ENCODE data around the gene TMEM139. TPM values are rescaled to one million over a fixed set of nuclear protein-coding genes. Genes with fewer than 3 reads are reported as not detected.

Gene TMEM139
- polyA plus RNA-seq, 1 of the 3 experiments (the other 2 are of a cell fraction) = 0.05 TPM

DNA sequence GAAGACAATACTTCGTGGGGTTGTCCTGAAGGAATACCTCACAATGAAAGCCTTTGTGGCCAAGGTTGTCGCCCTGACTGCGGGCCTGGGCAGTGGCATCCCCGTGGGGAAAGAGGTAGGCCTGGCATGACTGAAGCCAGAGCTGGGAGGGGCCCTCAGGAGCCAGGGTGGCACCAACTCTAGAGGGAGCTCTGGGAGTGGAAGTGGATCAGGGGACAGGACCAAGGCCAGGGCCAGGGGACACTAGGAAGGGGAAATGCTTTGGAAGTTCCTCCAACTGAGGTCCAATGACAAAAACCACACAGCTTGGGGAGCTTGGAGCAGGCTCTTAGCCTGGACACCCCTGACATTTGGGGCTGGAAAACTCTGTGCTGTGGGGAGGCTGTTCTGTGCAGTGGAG, 37.0 kb downstream of the TMEM139 start:
- H3K79me2 ChIP-seq (ENCODE audit: insufficient read depth) = no peaks in the 10 kb centered on the region
- no peak for DNase-seq

DNA sequence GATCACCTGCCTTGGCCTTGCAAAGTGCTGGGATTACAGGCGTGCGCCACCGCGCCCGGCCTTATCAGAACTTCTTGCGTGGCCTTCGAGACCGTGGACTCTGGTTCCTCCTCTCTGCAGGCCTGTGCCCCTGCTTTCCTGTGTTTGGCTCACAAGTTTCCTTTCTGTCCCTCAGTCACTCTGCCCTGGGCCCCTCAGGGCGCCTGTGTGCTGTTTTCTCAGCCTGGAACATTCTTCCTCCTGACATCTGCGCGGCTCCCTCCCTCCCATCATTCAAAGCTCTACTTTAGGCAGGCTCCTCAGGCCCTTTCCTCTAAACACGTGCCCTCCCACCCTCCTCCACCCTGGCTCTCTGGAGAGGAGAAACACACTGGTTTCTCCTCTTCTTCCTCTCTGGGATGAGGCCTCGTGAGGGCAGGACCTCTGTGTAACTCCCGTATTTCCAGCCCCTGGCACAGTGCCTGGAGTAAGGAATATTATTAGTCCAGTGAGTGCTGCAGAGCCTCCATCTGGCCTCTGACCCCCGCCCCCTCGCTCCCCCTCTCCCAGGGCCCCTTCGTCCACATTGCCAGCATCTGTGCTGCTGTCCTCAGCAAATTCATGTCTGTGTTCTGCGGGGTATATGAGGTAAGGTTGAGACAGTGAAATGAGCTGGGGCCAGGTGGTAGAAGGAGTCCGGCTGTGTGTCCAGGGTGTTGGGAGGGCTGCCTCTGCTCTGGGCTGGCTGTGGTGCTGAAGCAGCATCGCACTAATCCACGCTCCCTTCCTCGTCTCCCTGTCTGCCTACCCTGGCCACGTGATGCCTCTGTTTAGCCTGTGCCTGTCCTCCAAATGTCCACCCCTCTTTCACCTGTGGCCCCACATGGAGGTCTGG, 38.2 kb downstream of the TMEM139 start:
- H3K9ac ChIP-seq = no peak overlapping the region
- no peak overlapping the region for H2AFZ ChIP-seq (ENCODE audit: low read depth)
- H3K9me2 ChIP-seq = no peaks in the 10 kb centered on the region
- no peak overlapping the region for H3K4me2 ChIP-seq
- no peaks in the 10 kb centered on the region for H3F3A ChIP-seq (replicated peaks; ENCODE audit: insufficient read depth)
- H4K20me1 ChIP-seq (ENCODE audit: insufficient read depth) = no peaks in the 10 kb centered on the region
- CTCF ChIA-PET = interaction anchor here (0.7 to 1.4 kb wide), 4 partner anchors 24 to 83 kb away, joined by 3 to 4 read pairs (median 3); partner anchors contain the start of gene CASP2
- no peaks in the 10 kb centered on the region for H3K36me3 ChIP-seq (replicated peaks in 1 of 2; ENCODE audit: control insufficient read depth in 1 of 2, insufficient read depth in 2 of 2, low read length in 1 of 2)
- no peak overlapping the region for H3K27ac ChIP-seq (ENCODE audit: low read depth in 2 of 2, low read length in 1 of 2)
- peak; percentile 41 for DNase-seq
- no peak overlapping the region for H3K4me3 ChIP-seq (ENCODE audit: low read depth in 2 of 2, low read length in 1 of 2)
- H3K9me3 ChIP-seq = no peaks in the 10 kb centered on the region
- POLR2A ChIA-PET = no interaction called here
- no peaks in the 10 kb centered on the region for H3K27me3 ChIP-seq (ENCODE audit: insufficient read depth)
- peaks cover 0 to 2% of the 10 kb centered on the region in 2 experiments; a peak in 1 of 4 replicates for H3K4me1 ChIP-seq (ENCODE audit: control insufficient read depth in 1 of 2, insufficient read depth in 2 of 2, low read depth in 1 of 2, low read length in 1 of 2)
- WGBS (ENCODE audit: low lambda C conversion rate) = 85% methylated on average over 23 of the region's 23 CpGs
- H3K79me2 ChIP-seq (ENCODE audit: insufficient read depth) = no peaks in the 10 kb centered on the region
- TF ChIP-seq JUND (IDR thresholded peaks at IDR 0.05) (no peak), FOXM1 (IDR thresholded peaks at IDR 0.05; ENCODE audit: low read depth) (no peak), MXI1 (IDR thresholded peaks at IDR 0.05; ENCODE audit: low read depth, low read length) (no peak), RFX5 (IDR thresholded peaks at IDR 0.05; ENCODE audit: low read length) (no peak), EZH2phosphoT487 (IDR thresholded peaks at IDR 0.05; ENCODE audit: borderline replicate concordance, low read depth) (no peak), CHD2 (IDR thresholded peaks at IDR 0.05; ENCODE audit: low read length, partially characterized antibody) (no peak), ELF1 (IDR thresholded peaks at IDR 0.05) (no peak), TCF12 (IDR thresholded peaks at IDR 0.05) (no peak), GATA2 (CRISPR knock-in tag; IDR thresholded peaks at IDR 0.05) (no peak), FOSL2 (IDR thresholded peaks at IDR 0.05; ENCODE audit: borderline replicate concordance, low read depth) (no peak), POLR2AphosphoS5 (IDR thresholded peaks at IDR 0.05; ENCODE audit: low read depth, low read length) (no peak), RCOR1 (IDR thresholded peaks at IDR 0.05; ENCODE audit: low read length) (no peak)
- TF ChIP-seq, protein P1, sequence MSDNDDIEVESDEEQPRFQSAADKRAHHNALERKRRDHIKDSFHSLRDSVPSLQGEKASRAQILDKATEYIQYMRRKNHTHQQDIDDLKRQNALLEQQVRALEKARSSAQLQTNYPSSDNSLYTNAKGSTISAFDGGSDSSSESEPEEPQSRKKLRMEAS (IDR thresholded peaks at IDR 0.05; ENCODE audit: low read depth) = no peak
- TF ChIP-seq, protein P2, sequence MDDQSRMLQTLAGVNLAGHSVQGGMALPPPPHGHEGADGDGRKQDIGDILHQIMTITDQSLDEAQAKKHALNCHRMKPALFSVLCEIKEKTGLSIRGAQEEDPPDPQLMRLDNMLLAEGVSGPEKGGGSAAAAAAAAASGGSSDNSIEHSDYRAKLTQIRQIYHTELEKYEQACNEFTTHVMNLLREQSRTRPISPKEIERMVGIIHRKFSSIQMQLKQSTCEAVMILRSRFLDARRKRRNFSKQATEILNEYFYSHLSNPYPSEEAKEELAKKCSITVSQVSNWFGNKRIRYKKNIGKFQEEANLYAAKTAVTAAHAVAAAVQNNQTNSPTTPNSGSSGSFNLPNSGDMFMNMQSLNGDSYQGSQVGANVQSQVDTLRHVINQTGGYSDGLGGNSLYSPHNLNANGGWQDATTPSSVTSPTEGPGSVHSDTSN (IDR thresholded peaks at IDR 0.05) = no peak
- TF ChIP-seq, protein P3, sequence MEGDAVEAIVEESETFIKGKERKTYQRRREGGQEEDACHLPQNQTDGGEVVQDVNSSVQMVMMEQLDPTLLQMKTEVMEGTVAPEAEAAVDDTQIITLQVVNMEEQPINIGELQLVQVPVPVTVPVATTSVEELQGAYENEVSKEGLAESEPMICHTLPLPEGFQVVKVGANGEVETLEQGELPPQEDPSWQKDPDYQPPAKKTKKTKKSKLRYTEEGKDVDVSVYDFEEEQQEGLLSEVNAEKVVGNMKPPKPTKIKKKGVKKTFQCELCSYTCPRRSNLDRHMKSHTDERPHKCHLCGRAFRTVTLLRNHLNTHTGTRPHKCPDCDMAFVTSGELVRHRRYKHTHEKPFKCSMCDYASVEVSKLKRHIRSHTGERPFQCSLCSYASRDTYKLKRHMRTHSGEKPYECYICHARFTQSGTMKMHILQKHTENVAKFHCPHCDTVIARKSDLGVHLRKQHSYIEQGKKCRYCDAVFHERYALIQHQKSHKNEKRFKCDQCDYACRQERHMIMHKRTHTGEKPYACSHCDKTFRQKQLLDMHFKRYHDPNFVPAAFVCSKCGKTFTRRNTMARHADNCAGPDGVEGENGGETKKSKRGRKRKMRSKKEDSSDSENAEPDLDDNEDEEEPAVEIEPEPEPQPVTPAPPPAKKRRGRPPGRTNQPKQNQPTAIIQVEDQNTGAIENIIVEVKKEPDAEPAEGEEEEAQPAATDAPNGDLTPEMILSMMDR (IDR thresholded peaks at IDR 0.05) = no peak
- TF ChIP-seq, protein P4, sequence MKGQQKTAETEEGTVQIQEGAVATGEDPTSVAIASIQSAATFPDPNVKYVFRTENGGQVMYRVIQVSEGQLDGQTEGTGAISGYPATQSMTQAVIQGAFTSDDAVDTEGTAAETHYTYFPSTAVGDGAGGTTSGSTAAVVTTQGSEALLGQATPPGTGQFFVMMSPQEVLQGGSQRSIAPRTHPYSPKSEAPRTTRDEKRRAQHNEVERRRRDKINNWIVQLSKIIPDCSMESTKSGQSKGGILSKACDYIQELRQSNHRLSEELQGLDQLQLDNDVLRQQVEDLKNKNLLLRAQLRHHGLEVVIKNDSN (IDR thresholded peaks at IDR 0.05; ENCODE audit: borderline replicate concordance, low read depth) = no peak

More for the DNA sequence above, 37.0 kb downstream of the TMEM139 start:
- no peak for TF ChIP-seq FOXM1 (IDR thresholded peaks at IDR 0.05; ENCODE audit: low read depth)
- peak; percentile 14; the same call in 1 of the 2 replicates for TF ChIP-seq RAD21 (IDR thresholded peaks at IDR 0.05; ENCODE audit: low read length)
- TF ChIP-seq, protein P5, sequence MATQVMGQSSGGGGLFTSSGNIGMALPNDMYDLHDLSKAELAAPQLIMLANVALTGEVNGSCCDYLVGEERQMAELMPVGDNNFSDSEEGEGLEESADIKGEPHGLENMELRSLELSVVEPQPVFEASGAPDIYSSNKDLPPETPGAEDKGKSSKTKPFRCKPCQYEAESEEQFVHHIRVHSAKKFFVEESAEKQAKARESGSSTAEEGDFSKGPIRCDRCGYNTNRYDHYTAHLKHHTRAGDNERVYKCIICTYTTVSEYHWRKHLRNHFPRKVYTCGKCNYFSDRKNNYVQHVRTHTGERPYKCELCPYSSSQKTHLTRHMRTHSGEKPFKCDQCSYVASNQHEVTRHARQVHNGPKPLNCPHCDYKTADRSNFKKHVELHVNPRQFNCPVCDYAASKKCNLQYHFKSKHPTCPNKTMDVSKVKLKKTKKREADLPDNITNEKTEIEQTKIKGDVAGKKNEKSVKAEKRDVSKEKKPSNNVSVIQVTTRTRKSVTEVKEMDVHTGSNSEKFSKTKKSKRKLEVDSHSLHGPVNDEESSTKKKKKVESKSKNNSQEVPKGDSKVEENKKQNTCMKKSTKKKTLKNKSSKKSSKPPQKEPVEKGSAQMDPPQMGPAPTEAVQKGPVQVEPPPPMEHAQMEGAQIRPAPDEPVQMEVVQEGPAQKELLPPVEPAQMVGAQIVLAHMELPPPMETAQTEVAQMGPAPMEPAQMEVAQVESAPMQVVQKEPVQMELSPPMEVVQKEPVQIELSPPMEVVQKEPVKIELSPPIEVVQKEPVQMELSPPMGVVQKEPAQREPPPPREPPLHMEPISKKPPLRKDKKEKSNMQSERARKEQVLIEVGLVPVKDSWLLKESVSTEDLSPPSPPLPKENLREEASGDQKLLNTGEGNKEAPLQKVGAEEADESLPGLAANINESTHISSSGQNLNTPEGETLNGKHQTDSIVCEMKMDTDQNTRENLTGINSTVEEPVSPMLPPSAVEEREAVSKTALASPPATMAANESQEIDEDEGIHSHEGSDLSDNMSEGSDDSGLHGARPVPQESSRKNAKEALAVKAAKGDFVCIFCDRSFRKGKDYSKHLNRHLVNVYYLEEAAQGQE (IDR thresholded peaks at IDR 0.05; ENCODE audit: low read depth, low read length) = peak; percentile 89
- no peaks in the 10 kb centered on the region for H3K27me3 ChIP-seq (ENCODE audit: insufficient read depth)
- ChIA-PET POLR2A (no interaction called here), CTCF (interaction anchor here (1.0 kb wide), 1 partner anchor 81 kb away, joined by 4 read pairs; no protein-coding TSS in a partner anchor)
- no peak overlapping the region for H3K4me3 ChIP-seq (ENCODE audit: low read depth in 2 of 2, low read length in 1 of 2)
- no peaks in the 10 kb centered on the region for H3F3A ChIP-seq (replicated peaks; ENCODE audit: insufficient read depth)
- H3K9me3 ChIP-seq = no peaks in the 10 kb centered on the region
- no peak overlapping the region for H2AFZ ChIP-seq (ENCODE audit: low read depth)
- H3K4me1 ChIP-seq (ENCODE audit: control insufficient read depth in 1 of 2, insufficient read depth in 2 of 2, low read depth in 1 of 2, low read length in 1 of 2) = peaks cover 0 to 2% of the 10 kb centered on the region in 2 experiments; a peak in 1 of 4 replicates
- H3K9ac ChIP-seq = no peak overlapping the region
- H3K4me2 ChIP-seq = no peak overlapping the region
- H3K9me2 ChIP-seq = no peaks in the 10 kb centered on the region
- no peak overlapping the region for H3K27ac ChIP-seq (ENCODE audit: low read depth in 2 of 2, low read length in 1 of 2)
- H4K20me1 ChIP-seq (ENCODE audit: insufficient read depth) = no peaks in the 10 kb centered on the region
- WGBS (ENCODE audit: low lambda C conversion rate) = 75% methylated on average over 4 of the region's 4 CpGs
- H3K36me3 ChIP-seq (replicated peaks in 1 of 2; ENCODE audit: control insufficient read depth in 1 of 2, insufficient read depth in 2 of 2, low read length in 1 of 2) = no peaks in the 10 kb centered on the region
